Tibial nerve (tissue), 4 donors: Measurements from ENCODE around the gene RPL29.

Experiments
- EP300 ChIP-seq, 2 donors: sonication (generic); formaldehyde crosslinking; IDR thresholded peaks; one replicate each; pipeline ENCODE4 v1.6.1; 2017; ENCODE audit warnings: antibody characterized with exemption in 2 of 2, mild to moderate bottlenecking in 1 of 2
- POLR2A ChIP-seq, 2 donors: fragments of 450-650 bp; IDR thresholded peaks; one replicate each; pipeline ENCODE4 v1.6.1; 2017; ENCODE audit warnings: antibody characterized with exemption in 2 of 2, mild to moderate bottlenecking in 2 of 2, moderate library complexity in 2 of 2
- TF ChIP-seq, protein P1 (sequence below), 5 experiments: fragments of 200-600 bp in 3 of 5; fragments of 450-650 bp in 2 of 5; sonication (generic) in 3 of 5; IDR thresholded peaks; one replicate each; pipeline ENCODE4 v1.5.1; 2016 to 2019; ENCODE audit warnings: antibody characterized with exemption in 5 of 5, mild to moderate bottlenecking in 3 of 5, moderate library complexity in 2 of 5

GRCh38 chr3:52005571-52005986 is 9.9 kb upstream of the RPL29 start:
- TF ChIP-seq, protein P1, sequence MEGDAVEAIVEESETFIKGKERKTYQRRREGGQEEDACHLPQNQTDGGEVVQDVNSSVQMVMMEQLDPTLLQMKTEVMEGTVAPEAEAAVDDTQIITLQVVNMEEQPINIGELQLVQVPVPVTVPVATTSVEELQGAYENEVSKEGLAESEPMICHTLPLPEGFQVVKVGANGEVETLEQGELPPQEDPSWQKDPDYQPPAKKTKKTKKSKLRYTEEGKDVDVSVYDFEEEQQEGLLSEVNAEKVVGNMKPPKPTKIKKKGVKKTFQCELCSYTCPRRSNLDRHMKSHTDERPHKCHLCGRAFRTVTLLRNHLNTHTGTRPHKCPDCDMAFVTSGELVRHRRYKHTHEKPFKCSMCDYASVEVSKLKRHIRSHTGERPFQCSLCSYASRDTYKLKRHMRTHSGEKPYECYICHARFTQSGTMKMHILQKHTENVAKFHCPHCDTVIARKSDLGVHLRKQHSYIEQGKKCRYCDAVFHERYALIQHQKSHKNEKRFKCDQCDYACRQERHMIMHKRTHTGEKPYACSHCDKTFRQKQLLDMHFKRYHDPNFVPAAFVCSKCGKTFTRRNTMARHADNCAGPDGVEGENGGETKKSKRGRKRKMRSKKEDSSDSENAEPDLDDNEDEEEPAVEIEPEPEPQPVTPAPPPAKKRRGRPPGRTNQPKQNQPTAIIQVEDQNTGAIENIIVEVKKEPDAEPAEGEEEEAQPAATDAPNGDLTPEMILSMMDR (IDR thresholded peaks at IDR 0.05), result no peak
- TF ChIP-seq POLR2A (IDR thresholded peaks at IDR 0.05), result no peak
- TF ChIP-seq EP300 (IDR thresholded peaks at IDR 0.05), result no peak
